GM19023 (cell line): ENCODE data around the gene MTHFD2L.
"Not testable (repeated sequence)": the region's sequence is repeated elsewhere in the genome, so short reads cannot be mapped to it uniquely, and the experiment has no call there.

Source experiments
- ATAC-seq: cut with Tn5 transposase; IDR thresholded peaks from one replicate; pipeline ENCODE4 v1.9.1; 2021; ENCODE audit warnings: mild to moderate bottlenecking, moderate library complexity; ENCODE audit not compliant: unreplicated experiment

MTHFD2L gene

DNA sequence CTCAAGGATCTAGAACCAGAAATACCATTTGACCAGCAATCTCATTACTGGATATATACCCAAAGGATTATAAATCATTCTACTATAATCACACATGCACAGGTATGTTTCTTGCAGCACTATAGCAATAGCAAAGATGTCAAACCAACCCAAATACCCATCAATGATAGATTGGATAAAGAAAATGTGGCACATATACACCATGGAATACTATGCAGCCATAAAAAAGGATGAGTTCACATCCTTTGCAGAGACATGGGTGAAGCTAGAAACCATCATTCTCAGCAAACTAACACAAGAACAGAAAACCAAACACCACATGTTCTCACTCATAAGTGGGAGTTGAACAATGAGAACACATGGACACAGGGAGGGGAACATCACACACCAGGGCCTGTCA, 25.7 kb upstream of the MTHFD2L start:
- not testable (repeated sequence) for ATAC-seq

DNA sequence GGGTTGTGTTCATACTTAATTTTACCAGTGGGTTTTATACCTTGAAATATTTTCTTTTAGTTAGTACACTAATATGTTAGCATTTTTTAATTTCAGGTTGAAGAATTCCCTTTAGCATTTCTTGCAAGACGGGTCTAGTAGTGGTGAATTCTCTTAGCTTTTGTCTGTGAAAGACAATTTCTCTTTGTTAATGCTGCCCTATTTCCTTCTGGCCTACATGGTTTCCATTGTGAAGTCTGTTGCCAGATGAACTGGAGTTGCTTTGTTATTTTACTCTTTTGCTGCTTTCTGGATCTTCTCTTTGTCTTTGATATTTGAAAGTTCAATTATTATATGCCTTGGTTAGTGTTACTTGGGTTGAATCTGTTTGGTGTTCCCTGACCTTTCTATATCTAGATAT, 25.0 kb upstream of the MTHFD2L start:
- no peak for ATAC-seq

DNA sequence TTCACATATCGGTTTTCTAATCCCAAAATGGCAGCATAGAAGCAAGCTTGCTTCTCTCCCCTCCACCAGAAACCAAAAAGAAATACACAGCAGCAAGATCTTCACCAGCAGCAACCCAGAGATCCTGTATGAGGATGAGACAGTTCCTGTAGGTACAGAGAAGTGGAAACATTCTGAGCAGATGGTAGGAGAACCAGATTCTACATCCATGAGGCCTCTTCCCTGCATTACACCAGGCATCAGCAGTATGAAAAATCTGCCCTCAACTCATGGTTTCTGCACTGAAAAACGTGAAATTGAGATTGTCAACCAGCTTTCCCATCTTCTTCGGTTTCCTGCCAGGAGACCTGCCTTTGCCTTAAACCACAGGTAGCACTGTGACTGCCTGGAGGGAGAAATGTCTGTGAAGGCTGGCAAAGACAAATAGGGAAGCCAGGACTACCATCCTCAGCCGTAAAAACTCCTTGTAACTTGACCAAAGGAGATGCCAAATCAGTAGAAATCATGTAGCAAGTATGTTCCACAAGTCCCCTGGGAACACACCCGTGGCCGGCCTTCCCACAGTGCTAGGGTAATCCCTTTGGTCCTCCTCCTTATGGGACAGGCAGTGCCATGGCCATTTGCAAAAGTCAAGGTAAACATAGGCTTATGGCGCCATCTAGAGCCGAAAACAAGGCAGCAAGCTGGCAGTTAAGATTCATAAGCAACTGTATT, 24.0 kb upstream of the MTHFD2L start:
- peak; percentile 84 for ATAC-seq

DNA sequence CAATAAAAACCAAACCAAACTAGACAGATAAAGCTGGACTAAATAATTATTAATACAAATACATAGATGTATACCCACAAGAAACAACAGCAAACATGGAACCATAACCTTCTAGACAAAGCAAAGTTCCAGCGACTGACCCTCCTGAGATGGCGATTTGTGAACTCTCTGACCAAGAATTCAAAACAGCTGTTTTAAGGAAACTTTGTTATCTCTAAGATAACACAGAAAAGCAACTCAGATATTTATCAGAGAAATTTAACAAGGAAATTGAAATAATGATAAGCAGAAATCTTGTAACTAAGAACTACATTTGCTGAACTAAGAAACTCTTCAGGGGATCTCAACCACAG, 23.4 kb upstream of the MTHFD2L start:
- no peak for ATAC-seq

DNA sequence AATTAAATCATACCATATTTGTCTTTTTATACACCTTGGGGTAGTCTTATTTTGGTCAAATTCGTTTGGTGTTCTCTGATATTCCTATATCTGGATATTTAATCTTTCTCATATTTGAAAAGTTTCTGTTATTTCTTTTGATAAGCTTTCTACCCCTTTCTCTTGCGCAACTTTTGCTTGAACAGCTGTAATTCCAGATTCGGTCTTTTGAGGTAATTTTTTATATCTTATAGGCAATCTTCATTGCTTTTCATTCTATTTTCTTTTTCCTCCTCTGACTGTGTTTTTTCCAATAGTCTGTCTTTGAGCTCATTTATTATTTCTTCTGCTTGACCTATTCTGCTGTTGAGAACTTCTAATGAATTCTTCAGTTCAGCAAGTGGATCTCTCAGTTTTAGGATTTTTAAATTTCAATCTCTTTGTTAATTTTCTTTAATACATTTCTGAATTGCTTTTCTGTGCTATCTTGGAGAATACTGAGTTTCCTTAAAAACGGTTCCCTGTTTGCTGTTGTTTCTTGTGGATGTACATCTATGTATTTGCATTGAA, 11.3 kb upstream of the MTHFD2L start:
- no peak for ATAC-seq

DNA sequence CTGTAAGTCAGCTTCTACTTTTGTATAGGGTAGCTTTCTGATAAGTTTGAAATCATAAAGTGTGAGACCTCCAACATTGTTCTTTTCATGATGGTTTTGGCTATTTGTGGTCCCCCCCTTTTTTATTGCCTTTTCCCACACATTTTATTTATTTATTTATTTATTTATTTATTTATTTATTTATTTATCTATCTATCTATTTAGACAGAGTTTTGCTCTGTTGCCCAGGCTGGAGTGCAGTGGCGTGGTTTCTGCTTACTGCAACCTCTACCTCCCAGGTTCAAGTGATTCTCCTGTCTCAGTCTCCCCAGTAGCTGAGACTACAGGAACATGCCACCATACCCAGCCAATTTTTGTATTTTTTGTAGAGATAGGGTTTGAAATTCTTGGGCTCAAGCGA, 9.7 kb upstream of the MTHFD2L start:
- no peak for ATAC-seq

DNA sequence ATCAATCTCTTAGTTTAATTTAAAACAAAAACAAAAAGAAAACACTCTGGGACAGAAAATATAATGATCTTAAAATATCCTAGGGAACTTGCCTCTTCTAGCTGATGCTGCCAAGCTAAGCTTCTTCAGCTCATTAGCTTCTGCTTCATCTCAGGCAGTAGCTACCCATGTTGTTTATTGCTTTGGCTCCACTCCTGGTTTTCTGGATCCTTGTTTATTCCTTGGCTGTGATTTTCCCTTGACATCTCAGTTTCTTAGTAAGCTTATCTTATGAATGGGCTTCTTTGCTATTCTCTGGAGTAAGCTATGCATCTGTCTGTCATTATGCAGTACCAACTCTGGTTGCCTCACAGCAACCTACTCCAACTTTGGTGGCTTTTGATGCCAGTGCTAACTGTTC, 5.1 kb upstream of the MTHFD2L start:
- ATAC-seq, result no peak

DNA sequence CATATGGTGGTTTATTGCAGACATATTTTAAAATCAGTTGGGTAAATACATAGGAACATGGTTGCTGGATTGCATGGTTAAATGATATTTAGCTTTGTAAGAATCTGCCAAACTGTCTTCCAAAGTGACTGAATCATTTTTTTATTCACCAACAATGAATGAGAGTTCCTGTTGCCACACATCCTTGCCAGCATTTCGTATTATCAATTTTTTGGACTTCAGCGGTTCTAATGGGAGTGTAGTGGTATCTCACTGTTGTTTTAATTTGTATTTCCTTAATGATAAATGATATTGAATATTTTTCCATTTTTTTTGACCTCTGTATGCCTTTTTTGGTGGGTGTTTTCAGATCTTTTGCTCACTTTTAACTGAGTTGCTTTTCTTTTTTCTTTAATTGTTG, 1.4 kb upstream of the MTHFD2L start:
- ATAC-seq, result no peak

DNA sequence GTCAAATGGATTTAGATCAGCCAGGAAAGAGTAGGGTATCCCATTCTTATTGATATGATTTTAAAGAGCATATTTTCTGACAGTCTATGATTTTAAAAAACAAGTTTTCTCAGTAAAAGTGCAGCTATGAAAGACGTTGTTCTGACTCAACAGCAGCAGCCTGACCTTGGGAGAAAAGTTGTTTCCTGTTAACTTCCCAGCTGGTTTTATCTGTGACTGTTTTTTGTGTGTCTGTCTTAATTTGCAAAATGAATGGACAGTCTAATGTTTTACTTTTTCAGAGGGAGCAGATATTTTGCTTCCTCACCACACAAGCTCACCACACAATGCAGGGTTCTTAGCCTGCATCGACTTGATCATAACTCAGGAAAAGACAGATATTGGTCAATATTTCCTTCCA, 764 bp upstream of the MTHFD2L start:
- ATAC-seq, result no peak

DNA sequence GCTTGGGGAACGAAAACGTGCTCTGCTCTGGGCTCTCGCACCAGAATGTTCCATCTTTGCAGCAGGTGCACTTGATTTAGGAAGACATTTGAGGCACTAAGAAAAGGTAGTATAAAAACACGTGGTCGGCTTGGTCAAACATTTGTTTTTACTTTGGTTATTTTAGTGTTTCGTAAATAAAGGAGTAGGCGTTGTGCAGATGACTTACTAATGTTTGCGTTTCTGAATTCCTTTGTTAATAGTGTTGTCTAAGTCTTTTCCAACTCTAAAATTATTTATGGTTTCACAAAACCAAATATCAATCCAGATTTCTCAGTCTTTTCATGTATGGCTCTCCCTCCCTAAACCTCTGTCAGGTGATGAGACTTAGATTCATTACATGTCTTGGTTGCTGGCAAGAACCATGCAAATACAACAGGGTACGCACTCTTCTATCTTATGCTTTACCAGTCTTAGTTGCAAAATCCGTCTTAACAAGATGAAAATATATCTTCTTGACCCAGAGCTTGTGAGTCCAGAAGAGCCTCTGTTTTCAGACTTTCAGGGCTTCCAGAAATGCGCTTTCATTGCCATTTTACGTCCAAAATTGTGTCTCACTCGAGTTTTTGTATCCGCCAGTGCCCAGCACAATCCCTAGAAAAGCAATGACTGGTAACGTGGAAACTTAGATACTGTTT, 686 bp downstream of the MTHFD2L start:
- ATAC-seq, result no peak

DNA sequence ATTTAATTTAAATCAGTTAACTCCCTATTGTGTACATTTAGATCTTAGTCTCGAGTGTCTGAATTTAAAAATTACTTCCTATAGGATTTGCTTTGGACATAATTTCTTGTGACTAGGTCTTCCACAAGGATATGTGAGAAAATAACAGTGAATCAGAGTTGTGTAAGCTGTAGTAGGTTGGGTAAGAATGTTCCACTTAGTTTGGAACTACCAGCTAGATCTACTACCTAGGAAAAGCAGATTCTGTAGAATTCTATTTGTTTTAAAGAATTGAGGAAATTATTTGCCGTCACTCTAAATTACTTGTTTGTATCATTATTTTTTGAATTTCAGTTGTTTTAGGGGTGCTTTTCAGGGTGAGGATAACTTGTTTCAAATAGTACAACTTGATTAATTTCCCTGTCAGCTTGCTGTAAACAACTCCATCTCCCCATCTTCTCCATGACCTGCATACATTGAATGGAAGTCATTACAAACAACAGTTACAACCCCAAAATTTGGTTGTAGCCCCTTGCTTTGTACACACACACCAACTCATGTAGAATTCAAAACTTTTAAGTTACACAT, 1.3 kb downstream of the MTHFD2L start:
- no peak for ATAC-seq

DNA sequence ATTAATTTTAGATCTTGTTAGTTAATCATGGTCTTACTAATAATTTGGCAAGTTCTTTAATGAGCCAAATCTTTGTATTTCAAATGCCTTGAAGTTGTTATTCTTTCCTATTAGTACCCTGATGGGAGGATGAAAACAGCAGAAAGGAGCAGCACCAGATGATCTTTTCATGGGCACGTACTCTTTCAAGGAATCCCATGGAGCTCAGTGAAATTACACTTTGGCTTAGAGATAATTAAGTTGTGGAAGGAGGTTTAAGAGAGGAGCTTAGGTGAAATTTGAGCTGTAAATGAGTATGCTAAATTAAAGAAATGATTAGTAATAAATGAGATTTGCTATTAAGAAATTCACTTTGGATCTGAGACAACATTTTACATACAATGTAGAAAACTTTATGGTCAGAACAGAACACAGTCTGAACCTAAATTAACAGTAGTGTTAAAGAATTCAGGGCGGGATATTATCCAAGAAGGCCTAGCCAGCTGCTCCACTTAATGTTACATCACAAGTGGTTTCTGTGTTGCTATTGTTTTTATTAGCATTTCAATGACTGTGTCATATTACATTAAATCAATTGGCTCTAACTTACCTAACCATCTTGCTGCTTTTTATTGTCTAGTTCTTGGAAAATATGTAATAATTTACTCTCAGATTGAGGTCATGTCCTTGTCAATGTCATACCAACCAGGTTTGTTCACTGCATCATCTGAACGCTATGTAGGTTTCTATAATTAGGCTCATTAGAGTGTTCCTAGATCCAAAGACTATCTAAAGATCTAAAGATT, 3.9 kb downstream of the MTHFD2L start:
- no peak for ATAC-seq

DNA sequence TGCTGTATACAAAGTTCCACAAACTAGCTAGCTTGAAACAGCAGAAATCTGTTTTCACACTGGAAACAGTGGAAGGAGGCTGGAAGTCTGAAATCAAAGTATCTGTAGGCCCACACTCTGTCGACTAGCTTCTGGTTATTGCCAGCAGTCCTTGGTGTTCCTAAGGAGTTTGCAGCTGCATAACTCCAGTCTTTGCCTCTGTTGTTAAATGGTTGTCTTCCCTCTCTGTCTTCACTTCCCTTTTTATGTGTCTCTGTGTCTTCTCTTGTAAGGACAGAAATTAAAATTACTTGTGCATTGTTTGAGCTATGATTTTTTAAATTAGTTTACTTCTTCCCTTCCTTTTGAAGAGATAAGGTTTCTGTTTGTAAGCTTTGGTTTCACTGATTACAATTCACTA, 8.2 kb downstream of the MTHFD2L start:
- ATAC-seq, result no peak

DNA sequence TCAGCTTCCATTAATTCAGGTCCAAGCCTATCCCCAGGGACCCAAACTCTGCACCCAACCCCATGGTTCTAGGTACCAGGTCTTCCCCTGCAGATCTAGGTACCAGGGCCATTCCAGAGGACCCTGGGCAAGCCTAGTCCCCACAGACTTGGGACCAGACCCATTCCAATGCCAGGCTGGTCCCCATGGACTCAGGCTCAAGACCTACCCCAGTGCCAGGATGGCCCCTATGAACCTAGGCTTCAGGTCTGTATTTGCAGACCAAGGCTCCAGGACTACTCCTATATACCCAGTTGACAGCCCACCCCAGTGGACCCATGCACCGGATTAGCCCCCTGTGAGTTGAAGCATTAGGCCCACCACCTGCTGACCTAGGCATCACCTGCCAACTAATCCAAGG, 8.9 kb downstream of the MTHFD2L start:
- ATAC-seq, result no peak

DNA sequence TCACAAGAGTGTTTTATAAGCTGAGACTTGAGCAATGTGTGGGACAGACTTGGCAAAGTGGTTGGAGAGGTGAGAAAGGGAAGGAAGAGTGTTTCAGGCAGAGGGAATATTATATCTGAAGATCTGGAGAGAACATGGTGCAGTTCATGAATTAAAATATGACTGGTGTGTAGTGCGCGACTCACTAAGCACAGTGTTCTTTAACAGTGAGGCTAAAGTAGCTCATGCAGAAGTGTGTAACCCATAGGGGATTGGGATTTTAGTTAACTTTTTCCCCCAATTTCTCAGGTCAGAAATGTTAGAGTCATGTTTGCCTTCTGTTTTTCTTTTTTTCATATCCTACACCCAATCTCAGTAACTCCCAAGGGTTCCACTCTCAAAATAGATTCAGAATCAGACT, 9.7 kb downstream of the MTHFD2L start:
- ATAC-seq, result no peak

DNA sequence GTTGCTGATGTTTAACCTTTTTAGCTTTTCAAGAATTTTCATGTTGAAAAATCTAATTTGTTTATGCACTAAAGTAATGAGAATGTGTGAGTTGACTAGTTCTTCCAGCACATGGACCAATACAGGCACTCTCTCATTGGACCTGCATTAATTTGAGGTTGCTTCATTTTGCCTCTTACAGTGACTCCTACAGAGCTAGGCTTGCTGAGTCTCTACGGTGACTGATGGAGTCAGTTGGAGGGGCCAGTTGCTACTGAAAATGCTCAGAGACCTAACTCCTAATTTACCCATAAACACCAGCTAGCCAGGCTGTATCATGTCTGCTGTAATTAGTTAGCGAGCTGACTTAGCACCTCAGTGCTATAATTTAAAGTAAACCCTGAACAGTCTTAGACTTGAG, 10.9 kb downstream of the MTHFD2L start:
- no peak for ATAC-seq

DNA sequence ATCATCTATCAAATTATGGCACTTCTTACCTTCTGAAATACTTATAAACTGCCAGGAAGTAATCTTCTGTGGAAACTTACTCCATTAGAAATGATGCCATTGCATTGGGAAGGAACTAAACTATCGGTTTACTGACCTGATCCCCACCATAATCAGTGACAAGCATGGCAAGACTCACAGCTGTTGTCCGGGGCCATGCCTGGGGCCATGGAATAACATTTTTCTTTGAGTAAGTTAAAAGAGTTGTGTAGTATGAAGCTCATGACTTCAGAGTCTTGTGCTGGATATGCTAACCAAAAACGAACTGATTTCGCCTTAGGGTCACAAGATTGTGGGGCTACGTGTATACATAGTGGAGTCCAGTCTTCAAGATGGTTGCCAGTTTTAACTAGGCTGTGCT, 15.4 kb downstream of the MTHFD2L start:
- no peak for ATAC-seq

DNA sequence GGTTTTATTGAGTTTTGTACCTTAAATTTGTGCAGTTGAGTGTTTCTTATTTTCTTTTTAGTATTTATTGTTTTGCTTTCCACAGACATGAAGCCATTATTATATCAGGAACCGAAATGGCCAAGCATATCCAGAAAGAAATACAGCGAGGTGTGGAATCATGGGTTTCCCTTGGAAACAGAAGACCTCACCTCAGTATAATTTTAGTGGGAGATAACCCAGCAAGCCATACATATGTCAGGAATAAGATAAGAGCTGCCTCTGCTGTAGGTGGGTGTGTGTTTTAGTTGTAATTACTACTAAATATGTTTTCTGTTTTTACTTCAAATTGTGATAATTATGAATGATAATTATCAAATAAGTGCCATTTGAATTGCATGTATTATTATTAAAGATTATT, 16.5 kb downstream of the MTHFD2L start:
- no peak for ATAC-seq

DNA sequence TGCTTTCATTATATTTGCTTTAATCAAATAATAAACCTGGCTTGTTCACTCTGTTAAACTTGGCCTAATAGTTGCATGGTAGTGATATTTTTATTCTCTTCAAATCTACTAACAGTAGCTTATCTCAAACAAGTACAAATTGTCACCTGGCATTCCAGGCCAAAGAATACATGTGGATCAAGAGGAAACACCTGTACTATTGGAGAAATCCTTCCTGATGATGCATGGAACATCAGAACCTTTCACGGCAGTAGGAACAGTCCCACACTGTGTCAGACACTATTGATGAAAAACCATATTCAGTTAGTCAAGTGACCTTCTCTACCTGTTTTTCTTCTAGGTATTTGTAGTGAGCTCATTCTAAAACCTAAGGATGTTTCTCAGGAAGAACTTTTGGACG, 17.0 kb downstream of the MTHFD2L start:
- ATAC-seq, result no peak

DNA sequence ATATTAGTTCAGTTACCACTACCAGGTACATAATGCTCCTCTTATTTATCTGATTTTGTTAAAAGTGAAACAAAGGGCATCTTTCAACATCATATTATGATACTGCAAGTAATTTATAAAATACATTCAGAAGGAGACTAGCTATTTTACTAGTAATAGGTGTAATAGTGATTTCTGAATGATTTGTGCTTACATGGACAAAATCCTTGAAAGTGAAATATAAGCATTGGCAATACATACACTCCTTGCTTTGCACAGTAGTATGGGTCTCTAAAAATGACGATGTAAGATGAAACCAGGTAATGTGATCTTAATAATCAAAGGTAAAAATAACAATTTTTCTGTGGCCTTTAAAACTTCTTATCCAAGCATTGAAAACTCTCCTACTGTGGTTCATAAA, 17.5 kb downstream of the MTHFD2L start:
- no peak for ATAC-seq

DNA sequence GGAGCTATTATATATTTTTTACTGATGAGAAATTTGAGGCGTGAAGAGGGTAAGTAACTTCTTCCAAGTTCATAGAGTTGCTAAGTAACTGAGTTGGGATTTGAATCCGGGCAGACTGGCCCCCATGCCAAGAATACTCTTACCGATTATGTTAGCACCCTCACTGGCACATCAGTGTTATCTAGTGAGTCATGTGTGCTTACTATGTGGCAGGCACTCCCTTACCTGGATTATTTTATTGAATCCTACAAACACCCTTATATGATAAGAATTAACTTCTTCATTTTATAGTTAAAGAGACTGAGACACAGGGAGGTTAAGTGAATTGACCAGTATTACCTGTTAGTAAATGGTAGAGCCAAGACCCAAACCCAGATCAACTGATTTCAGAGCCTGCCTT, 20.9 kb downstream of the MTHFD2L start:
- ATAC-seq, result no peak

DNA sequence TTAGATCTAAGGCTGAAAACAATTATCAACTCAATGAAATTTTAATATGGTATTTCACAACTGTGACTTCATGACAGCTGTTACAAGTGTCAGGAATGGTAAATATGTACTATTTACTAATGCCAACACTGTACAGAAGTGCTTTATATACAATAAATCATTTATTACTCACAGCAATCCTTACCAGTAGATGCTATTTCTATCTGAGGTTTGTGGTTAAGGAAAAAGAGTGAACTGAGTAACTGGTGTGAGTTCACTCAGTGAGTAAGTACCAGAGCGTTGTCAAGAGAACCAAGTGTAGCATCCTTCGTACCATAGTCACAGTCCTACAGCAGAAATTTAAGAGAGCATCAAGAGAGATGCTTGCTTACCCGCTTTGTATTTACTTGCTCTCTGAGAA, 23.3 kb downstream of the MTHFD2L start:
- no peak for ATAC-seq
